GM23338 (cell line): ENCODE results near the gene F7. TPM values are rescaled to one million over a fixed set of nuclear protein-coding genes. Genes with fewer than 3 reads are reported as not detected.

Experiments used
- ATAC-seq: fragments of 200-7000 bp; cut with Tn5 transposase; 3 replicates; pipeline ENCODE4 v1.9.1; 2020
- DNase-seq: peaks from one replicate; pipeline ENCODE4 v3.0.0-alpha.2; 2015; ENCODE audit warnings: low spot score
- H2AFZ ChIP-seq: fragments of 200-600 bp; sonication (generic); 2 replicates; pipeline ENCODE4 v1.8.0; 2016; ENCODE audit warnings: antibody characterized with exemption, mild to moderate bottlenecking, moderate library complexity
- H3F3A ChIP-seq: fragments of 200-600 bp; sonication (generic); replicated peaks from 2 replicates; pipeline ENCODE4 v1.8.0; 2017; ENCODE audit warnings: antibody characterized with exemption, mixed run types, low read depth
- H3K27ac ChIP-seq: fragments of 200-600 bp; sonication (generic); 2 replicates; pipeline ENCODE4 v1.6.1; 2016; ENCODE audit warnings: low read depth
- H3K27me3 ChIP-seq: fragments of 200-600 bp; sonication (generic); 2 replicates; pipeline ENCODE4 v1.8.0; 2016; ENCODE audit warnings: mild to moderate bottlenecking, mixed run types, moderate library complexity; ENCODE audit not compliant: insufficient read depth
- H3K36me3 ChIP-seq: fragments of 200-600 bp; sonication (generic); 2 replicates; pipeline ENCODE4 v1.8.0; 2016; ENCODE audit warnings: mild to moderate bottlenecking; ENCODE audit not compliant: insufficient read depth
- H3K4me1 ChIP-seq: fragments of 200-600 bp; sonication (generic); 2 replicates; pipeline ENCODE4 v1.8.0; 2016; ENCODE audit warnings: mild to moderate bottlenecking, moderate library complexity; ENCODE audit not compliant: insufficient read depth
- H3K4me2 ChIP-seq: fragments of 200-600 bp; sonication (generic); 2 replicates; pipeline ENCODE4 v1.7.1; 2017; ENCODE audit warnings: mixed run types
- H3K4me3 ChIP-seq: fragments of 200-600 bp; sonication (generic); 2 replicates; pipeline ENCODE4 v1.6.1; 2016; ENCODE audit warnings: mixed run types
- H3K79me2 ChIP-seq: fragments of 200-600 bp; sonication (generic); replicated peaks from 2 replicates; pipeline ENCODE4 v1.8.0; 2017; ENCODE audit warnings: mild to moderate bottlenecking; ENCODE audit not compliant: insufficient read depth
- H3K9me2 ChIP-seq: fragments of 200-600 bp; sonication (generic); 2 replicates; pipeline ENCODE4 v1.8.0; 2017; ENCODE audit not compliant: insufficient read depth
- H4K20me1 ChIP-seq: fragments of 200-600 bp; sonication (generic); replicated peaks from 2 replicates; pipeline ENCODE4 v1.8.0; 2017; ENCODE audit warnings: mild to moderate bottlenecking; ENCODE audit not compliant: insufficient read depth
- H3K27ac Mint-ChIP-seq: 2 replicates; pipeline ENCODE4 v1.8.0; 2020; ENCODE audit warnings: inconsistent platforms, mild to moderate bottlenecking, moderate library complexity, mixed read lengths
- H3K27me3 Mint-ChIP-seq: 3 replicates; pipeline ENCODE4 v1.8.0; 2022; ENCODE audit warnings: low read depth, mild to moderate bottlenecking, moderate library complexity, mixed read lengths, inconsistent platforms; ENCODE audit not compliant: insufficient read depth, poor library complexity
- H3K36me3 Mint-ChIP-seq: 3 replicates; pipeline ENCODE4 v1.8.0; 2021; ENCODE audit warnings: low read depth, mild to moderate bottlenecking, inconsistent platforms, moderate library complexity, mixed read lengths
- H3K4me1 Mint-ChIP-seq: 3 replicates; pipeline ENCODE4 v1.8.0; 2020; ENCODE audit warnings: mild to moderate bottlenecking, inconsistent platforms, mixed read lengths
- H3K4me3 Mint-ChIP-seq: 3 replicates; pipeline ENCODE4 v1.8.0; 2021; ENCODE audit warnings: moderate library complexity, mild to moderate bottlenecking, inconsistent platforms, mixed read lengths
- H3K9me3 Mint-ChIP-seq: 3 replicates; pipeline ENCODE4 v1.8.0; 2020; ENCODE audit warnings: moderate library complexity, mild to moderate bottlenecking, inconsistent platforms, mixed read lengths
- CREB1 ChIP-seq: fragments of 250-450 bp; sonication (Bioruptor Pico); IDR thresholded peaks from 2 replicates; pipeline ENCODE4 v1.5.0; 2020; ENCODE audit warnings: low read depth, mild to moderate bottlenecking, moderate library complexity
- JUNB ChIP-seq: IDR thresholded peaks from one replicate; pipeline ENCODE4 v1.6.1; 2016; ENCODE audit warnings: antibody characterized with exemption; ENCODE audit not compliant: unreplicated experiment
- NANOG ChIP-seq: IDR thresholded peaks from 2 replicates; pipeline ENCODE4 v1.6.1; 2016; ENCODE audit warnings: antibody characterized with exemption, borderline replicate concordance
- POLR2AphosphoS5 ChIP-seq: IDR thresholded peaks from 2 replicates; pipeline ENCODE4 v1.6.1; 2016; ENCODE audit warnings: antibody characterized with exemption, low read depth
- STAT1 ChIP-seq: IDR thresholded peaks from one replicate; pipeline ENCODE4 v1.6.1; 2016; ENCODE audit warnings: antibody characterized with exemption; ENCODE audit not compliant: unreplicated experiment
- ZNF114 ChIP-seq: fragments of 250-450 bp; sonication (Bioruptor Pico); IDR thresholded peaks from 2 replicates; pipeline ENCODE4 v1.5.0; 2020; ENCODE audit warnings: mild to moderate bottlenecking, moderate library complexity
- ZNF331 ChIP-seq: fragments of 250-450 bp; sonication (Bioruptor Pico); IDR thresholded peaks from 2 replicates; pipeline ENCODE4 v1.5.0; 2020; ENCODE audit warnings: low read depth, mild to moderate bottlenecking, moderate library complexity
- polyA plus RNA-seq: library from polyadenylated mRNA; unstranded; fragments of >200 nt; fragmentation: Nextera tagmentation; extraction: Ambion mirVana; gene quantifications from 2 replicates; pipeline ENCODE4 v1.2.1, GENCODE V29; 2016
- total RNA-seq: library from RNA; depleted of rRNA; stranded (reverse); fragments of >200 nt; shearing (Covaris generic); gene quantifications from 2 replicates; pipeline ENCODE4 v1.2.3, GENCODE V29; 2014
- TF ChIP-seq, protein P1 (sequence below), 2 experiments: fragments of 200-600 bp in 1 of 2; sonication (generic) in 1 of 2; conservative IDR thresholded peaks; 2 replicates each; pipeline versions ENCODE4 v1.5.1 to v1.6.1; 2016 to 2017; ENCODE audit warnings: antibody characterized with exemption in 2 of 2, low read depth in 2 of 2, mild to moderate bottlenecking in 2 of 2, moderate library complexity in 1 of 2
- TF ChIP-seq, protein P2 (sequence below): IDR thresholded peaks from one replicate; pipeline ENCODE4 v1.6.1; 2018; ENCODE audit warnings: antibody characterized with exemption; ENCODE audit not compliant: unreplicated experiment
- TF ChIP-seq, protein P3 (sequence below): fragments of 250-450 bp; sonication (Bioruptor Pico); IDR thresholded peaks from 2 replicates; pipeline ENCODE4 v1.5.0; 2020; ENCODE audit warnings: mild to moderate bottlenecking, moderate library complexity

Gene F7
- total and polyA plus RNA-seq, 2 experiments from 2014 or later: 0.16 to 0.24 TPM

DNA sequence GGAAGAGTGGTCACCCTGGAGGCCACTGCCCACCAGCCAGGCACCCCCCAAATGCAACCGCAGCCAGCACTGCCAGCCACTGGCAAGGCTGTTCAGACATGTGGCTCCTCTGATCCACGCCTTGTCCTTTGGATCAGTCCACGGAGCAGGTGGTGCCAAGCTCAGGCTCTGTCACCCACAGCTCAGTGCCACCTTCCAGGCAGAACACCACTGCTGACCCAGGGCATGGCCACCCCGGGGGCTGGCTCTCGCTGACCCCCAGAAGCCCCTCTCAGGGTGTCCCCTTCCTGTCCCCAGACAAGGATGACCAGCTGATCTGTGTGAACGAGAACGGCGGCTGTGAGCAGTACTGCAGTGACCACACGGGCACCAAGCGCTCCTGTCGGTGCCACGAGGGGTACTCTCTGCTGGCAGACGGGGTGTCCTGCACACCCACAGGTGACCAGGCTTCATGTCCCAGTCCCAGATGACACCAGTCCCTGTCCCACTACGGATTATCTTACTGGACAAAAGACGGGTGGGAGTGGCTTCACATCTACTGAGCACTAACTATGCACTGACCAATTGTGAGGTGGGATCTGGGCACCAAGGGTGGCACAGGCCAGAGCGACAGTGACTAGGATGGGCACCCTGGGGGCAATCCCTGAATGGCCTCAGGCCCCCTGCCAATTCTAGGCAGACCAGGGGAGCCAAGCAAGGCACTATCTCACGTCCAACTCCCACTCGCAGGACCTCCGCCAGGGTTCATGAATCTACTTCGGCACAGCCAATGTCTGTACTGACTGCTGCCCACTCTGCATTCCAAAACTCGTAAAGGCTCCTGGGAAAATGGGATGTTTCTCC is 10.0 kb downstream of the F7 start (continued):
- no peak for TF ChIP-seq ZNF114 (CRISPR knock-in tag)
- no peak for TF ChIP-seq ZNF331 (CRISPR knock-in tag)
- TF ChIP-seq CREB1: no peak
- TF ChIP-seq, protein P1, sequence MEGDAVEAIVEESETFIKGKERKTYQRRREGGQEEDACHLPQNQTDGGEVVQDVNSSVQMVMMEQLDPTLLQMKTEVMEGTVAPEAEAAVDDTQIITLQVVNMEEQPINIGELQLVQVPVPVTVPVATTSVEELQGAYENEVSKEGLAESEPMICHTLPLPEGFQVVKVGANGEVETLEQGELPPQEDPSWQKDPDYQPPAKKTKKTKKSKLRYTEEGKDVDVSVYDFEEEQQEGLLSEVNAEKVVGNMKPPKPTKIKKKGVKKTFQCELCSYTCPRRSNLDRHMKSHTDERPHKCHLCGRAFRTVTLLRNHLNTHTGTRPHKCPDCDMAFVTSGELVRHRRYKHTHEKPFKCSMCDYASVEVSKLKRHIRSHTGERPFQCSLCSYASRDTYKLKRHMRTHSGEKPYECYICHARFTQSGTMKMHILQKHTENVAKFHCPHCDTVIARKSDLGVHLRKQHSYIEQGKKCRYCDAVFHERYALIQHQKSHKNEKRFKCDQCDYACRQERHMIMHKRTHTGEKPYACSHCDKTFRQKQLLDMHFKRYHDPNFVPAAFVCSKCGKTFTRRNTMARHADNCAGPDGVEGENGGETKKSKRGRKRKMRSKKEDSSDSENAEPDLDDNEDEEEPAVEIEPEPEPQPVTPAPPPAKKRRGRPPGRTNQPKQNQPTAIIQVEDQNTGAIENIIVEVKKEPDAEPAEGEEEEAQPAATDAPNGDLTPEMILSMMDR (conservative IDR thresholded peaks at IDR 0.05; ENCODE audit: low read depth in 2 of 2): no peak
- no peak for TF ChIP-seq JUNB
- no peak for TF ChIP-seq NANOG

DNA sequence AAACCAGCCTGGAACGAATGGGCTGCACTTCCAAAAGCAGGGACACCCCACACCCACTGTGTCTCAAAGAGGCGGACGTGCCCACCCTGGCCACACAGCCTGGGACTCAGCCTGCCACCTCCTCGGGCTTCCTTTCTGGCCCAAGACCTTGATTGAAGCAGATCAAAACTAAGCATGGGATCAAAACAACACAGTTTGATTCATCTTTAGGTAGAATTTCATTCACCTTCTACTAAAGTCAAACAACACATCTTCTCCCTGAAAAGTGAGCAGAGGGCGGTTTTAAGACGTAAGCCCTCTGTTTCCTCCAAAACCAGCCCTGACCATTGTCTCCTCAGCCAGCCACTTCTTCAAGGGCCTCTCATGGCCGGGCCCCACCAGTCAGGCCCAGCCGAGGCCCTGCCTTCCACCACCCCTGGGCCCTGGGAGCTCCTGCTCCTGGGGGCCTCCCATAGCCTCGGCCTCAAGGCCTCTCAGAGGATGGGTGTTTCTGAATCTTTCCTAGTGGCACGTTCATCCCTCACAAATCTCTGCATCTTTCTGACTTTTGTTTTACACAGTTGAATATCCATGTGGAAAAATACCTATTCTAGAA is 10.7 kb downstream of the F7 start:
- no peak overlapping the region for H3K4me3 Mint-ChIP-seq
- H3K79me2 ChIP-seq: no peaks in the 10 kb centered on the region
- no peak overlapping the region for H3K27ac Mint-ChIP-seq
- H3K4me3 ChIP-seq: no peak overlapping the region
- no peaks in the 10 kb centered on the region for H3K9me2 ChIP-seq
- H3K9me3 Mint-ChIP-seq: peaks cover 3% of the 10 kb centered on the region; the same call in 1 of the 3 replicates
- no peak overlapping the region for H3K27ac ChIP-seq
- H3K4me1 Mint-ChIP-seq: no peaks in the 10 kb centered on the region
- DNase-seq (no peak), ATAC-seq (no peak)
- H3F3A ChIP-seq: no peaks in the 10 kb centered on the region
- no peaks in the 10 kb centered on the region for H3K36me3 ChIP-seq
- peaks cover 5% of the 10 kb centered on the region; the same call in 1 of the 2 replicates for H3K27me3 ChIP-seq
- H4K20me1 ChIP-seq: no peaks in the 10 kb centered on the region
- peaks cover 8% of the 10 kb centered on the region for H3K27me3 Mint-ChIP-seq
- no peaks in the 10 kb centered on the region for H3K36me3 Mint-ChIP-seq
- H2AFZ ChIP-seq: no peak overlapping the region
- no peaks in the 10 kb centered on the region for H3K4me1 ChIP-seq
- no peak overlapping the region for H3K4me2 ChIP-seq
- TF ChIP-seq ZNF114 (CRISPR knock-in tag): no peak
- TF ChIP-seq, protein P2, sequence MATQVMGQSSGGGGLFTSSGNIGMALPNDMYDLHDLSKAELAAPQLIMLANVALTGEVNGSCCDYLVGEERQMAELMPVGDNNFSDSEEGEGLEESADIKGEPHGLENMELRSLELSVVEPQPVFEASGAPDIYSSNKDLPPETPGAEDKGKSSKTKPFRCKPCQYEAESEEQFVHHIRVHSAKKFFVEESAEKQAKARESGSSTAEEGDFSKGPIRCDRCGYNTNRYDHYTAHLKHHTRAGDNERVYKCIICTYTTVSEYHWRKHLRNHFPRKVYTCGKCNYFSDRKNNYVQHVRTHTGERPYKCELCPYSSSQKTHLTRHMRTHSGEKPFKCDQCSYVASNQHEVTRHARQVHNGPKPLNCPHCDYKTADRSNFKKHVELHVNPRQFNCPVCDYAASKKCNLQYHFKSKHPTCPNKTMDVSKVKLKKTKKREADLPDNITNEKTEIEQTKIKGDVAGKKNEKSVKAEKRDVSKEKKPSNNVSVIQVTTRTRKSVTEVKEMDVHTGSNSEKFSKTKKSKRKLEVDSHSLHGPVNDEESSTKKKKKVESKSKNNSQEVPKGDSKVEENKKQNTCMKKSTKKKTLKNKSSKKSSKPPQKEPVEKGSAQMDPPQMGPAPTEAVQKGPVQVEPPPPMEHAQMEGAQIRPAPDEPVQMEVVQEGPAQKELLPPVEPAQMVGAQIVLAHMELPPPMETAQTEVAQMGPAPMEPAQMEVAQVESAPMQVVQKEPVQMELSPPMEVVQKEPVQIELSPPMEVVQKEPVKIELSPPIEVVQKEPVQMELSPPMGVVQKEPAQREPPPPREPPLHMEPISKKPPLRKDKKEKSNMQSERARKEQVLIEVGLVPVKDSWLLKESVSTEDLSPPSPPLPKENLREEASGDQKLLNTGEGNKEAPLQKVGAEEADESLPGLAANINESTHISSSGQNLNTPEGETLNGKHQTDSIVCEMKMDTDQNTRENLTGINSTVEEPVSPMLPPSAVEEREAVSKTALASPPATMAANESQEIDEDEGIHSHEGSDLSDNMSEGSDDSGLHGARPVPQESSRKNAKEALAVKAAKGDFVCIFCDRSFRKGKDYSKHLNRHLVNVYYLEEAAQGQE: no peak
- TF ChIP-seq POLR2AphosphoS5: no peak
- TF ChIP-seq, protein P3, sequence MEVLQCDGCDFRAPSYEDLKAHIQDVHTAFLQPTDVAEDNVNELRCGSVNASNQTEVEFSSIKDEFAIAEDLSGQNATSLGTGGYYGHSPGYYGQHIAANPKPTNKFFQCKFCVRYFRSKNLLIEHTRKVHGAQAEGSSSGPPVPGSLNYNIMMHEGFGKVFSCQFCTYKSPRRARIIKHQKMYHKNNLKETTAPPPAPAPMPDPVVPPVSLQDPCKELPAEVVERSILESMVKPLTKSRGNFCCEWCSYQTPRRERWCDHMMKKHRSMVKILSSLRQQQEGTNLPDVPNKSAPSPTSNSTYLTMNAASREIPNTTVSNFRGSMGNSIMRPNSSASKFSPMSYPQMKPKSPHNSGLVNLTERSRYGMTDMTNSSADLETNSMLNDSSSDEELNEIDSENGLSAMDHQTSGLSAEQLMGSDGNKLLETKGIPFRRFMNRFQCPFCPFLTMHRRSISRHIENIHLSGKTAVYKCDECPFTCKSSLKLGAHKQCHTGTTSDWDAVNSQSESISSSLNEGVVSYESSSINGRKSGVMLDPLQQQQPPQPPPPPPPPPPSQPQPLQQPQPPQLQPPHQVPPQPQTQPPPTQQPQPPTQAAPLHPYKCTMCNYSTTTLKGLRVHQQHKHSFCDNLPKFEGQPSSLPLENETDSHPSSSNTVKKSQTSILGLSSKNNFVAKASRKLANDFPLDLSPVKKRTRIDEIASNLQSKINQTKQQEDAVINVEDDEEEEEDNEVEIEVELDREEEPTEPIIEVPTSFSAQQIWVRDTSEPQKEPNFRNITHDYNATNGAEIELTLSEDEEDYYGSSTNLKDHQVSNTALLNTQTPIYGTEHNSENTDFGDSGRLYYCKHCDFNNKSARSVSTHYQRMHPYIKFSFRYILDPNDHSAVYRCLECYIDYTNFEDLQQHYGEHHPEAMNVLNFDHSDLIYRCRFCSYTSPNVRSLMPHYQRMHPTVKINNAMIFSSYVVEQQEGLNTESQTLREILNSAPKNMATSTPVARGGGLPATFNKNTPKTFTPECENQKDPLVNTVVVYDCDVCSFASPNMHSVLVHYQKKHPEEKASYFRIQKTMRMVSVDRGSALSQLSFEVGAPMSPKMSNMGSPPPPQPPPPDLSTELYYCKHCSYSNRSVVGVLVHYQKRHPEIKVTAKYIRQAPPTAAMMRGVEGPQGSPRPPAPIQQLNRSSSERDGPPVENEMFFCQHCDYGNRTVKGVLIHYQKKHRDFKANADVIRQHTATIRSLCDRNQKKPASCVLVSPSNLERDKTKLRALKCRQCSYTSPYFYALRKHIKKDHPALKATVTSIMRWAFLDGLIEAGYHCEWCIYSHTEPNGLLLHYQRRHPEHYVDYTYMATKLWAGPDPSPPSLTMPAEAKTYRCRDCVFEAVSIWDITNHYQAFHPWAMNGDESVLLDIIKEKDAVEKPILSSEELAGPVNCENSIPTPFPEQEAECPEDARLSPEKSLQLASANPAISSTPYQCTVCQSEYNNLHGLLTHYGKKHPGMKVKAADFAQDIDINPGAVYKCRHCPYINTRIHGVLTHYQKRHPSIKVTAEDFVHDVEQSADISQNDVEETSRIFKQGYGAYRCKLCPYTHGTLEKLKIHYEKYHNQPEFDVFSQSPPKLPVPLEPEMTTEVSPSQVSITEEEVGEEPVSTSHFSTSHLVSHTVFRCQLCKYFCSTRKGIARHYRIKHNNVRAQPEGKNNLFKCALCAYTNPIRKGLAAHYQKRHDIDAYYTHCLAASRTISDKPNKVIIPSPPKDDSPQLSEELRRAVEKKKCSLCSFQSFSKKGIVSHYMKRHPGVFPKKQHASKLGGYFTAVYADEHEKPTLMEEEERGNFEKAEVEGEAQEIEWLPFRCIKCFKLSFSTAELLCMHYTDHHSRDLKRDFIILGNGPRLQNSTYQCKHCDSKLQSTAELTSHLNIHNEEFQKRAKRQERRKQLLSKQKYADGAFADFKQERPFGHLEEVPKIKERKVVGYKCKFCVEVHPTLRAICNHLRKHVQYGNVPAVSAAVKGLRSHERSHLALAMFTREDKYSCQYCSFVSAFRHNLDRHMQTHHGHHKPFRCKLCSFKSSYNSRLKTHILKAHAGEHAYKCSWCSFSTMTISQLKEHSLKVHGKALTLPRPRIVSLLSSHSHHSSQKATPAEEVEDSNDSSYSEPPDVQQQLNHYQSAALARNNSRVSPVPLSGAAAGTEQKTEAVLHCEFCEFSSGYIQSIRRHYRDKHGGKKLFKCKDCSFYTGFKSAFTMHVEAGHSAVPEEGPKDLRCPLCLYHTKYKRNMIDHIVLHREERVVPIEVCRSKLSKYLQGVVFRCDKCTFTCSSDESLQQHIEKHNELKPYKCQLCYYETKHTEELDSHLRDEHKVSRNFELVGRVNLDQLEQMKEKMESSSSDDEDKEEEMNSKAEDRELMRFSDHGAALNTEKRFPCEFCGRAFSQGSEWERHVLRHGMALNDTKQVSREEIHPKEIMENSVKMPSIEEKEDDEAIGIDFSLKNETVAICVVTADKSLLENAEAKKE: no peak
- TF ChIP-seq STAT1: no peak
